Type B pancreatic cell (in vitro differentiated cells): Measurements from ENCODE around the gene ANXA9. TPM values are rescaled to one million over a fixed set of nuclear protein-coding genes. Genes with fewer than 3 reads are reported as not detected.

ENCODE experiments used
- DNase-seq: peaks from one replicate; pipeline ENCODE4 v3.0.0; 2021; ENCODE audit warnings: mixed read lengths; ENCODE audit not compliant: unreplicated experiment; ENCODE audit errors: extremely low spot score
- H3K27ac Mint-ChIP-seq: 2 replicates; pipeline ENCODE4 v1.8.0; 2021; ENCODE audit warnings: mild to moderate bottlenecking, mixed read lengths
- H3K27me3 Mint-ChIP-seq: 2 replicates; pipeline ENCODE4 v1.8.0; 2021; ENCODE audit warnings: mixed read lengths
- H3K36me3 Mint-ChIP-seq: 2 replicates; pipeline ENCODE4 v1.8.0; 2021; ENCODE audit warnings: mixed read lengths
- H3K4me1 Mint-ChIP-seq: one replicate; pipeline ENCODE4 v1.8.0; 2021; ENCODE audit warnings: mixed read lengths; ENCODE audit not compliant: unreplicated experiment
- H3K4me3 Mint-ChIP-seq: 2 replicates; pipeline ENCODE4 v1.8.0; 2021; ENCODE audit warnings: mild to moderate bottlenecking, mixed read lengths
- H3K9me3 Mint-ChIP-seq: 2 replicates; pipeline ENCODE4 v1.8.0; 2021; ENCODE audit warnings: mixed read lengths
- CTCF ChIP-seq: fragments of 200-600 bp; sonication (generic); conservative IDR thresholded peaks from 2 replicates; pipeline ENCODE4 v1.5.0; 2021; ENCODE audit warnings: antibody characterized with exemption, mild to moderate bottlenecking
- total RNA-seq: library from RNA; stranded (reverse); gene quantifications from 2 replicates; pipeline ENCODE4 v1.2.1, GENCODE V29; 2021; ENCODE audit warnings: low replicate concordance

ANXA9 gene
- total RNA-seq, 1 donor from 2014 or later = 5.8 TPM

GRCh38 chr1:151043163-151043562 lies 61.1 kb downstream of the ANXA9 start:
- H3K36me3 Mint-ChIP-seq = peaks cover 10% of the 10 kb centered on the region
- no peak for TF ChIP-seq CTCF
- H3K4me1 Mint-ChIP-seq = peaks cover 5% of the 10 kb centered on the region
- H3K4me3 Mint-ChIP-seq = no peak overlapping the region
- no peaks in the 10 kb centered on the region for H3K9me3 Mint-ChIP-seq
- no peak for DNase-seq
- no peak overlapping the region for H3K27ac Mint-ChIP-seq
- no peaks in the 10 kb centered on the region for H3K27me3 Mint-ChIP-seq

Other genes starting within 250 kb of the ANXA9 start
- 7.7 and 18.1 TPM in 2 replicates for gene CTSS, start 216.5 kb upstream of the ANXA9 start, total RNA-seq
- gene CTSK, start 174.0 kb upstream of the ANXA9 start, total RNA-seq = 4.1 and 16.7 TPM in 2 replicates
- 30.1 and 36.1 TPM in 2 replicates for gene ARNT, start 105.7 kb upstream of the ANXA9 start, total RNA-seq
- gene CTXND2, start 95.2 kb upstream of the ANXA9 start, total RNA-seq = not detected in 2 replicates
- gene SETDB1, start 55.9 kb upstream of the ANXA9 start, total RNA-seq = 53.5 and 73.8 TPM in 2 replicates
- gene CERS2, start 7.5 kb upstream of the ANXA9 start, total RNA-seq = 129 and 181 TPM in 2 replicates
- 28.5 and 38.8 TPM in 2 replicates for gene MINDY1, start 24.6 kb downstream of the ANXA9 start, total RNA-seq
- 16.3 and 20.4 TPM in 2 replicates for gene PRUNE1, start 26.2 kb downstream of the ANXA9 start, total RNA-seq
- 27.7 and 70.3 TPM in 2 replicates for gene BNIPL, start 54.3 kb downstream of the ANXA9 start, total RNA-seq
- 4.7 and 8.6 TPM in 2 replicates for gene C1orf56, start 65.5 kb downstream of the ANXA9 start, total RNA-seq
- 109 and 176 TPM in 2 replicates for gene CDC42SE1, start 77.3 kb downstream of the ANXA9 start, total RNA-seq
- 9.0 and 17.0 TPM in 2 replicates for gene MLLT11, start 78.1 kb downstream of the ANXA9 start, total RNA-seq
- 13.6 and 14.3 TPM in 2 replicates for gene GABPB2, start 88.5 kb downstream of the ANXA9 start, total RNA-seq
- 10.6 and 37.1 TPM in 2 replicates for gene SEMA6C, start 164.3 kb downstream of the ANXA9 start, total RNA-seq
- gene TNFAIP8L2, start 174.4 kb downstream of the ANXA9 start, total RNA-seq = not detected in 2 replicates
- gene LYSMD1, start 183.6 kb downstream of the ANXA9 start, total RNA-seq = 8.9 and 12.3 TPM in 2 replicates
- 39.3 and 42.1 TPM in 2 replicates for gene SCNM1, start 183.9 kb downstream of the ANXA9 start, total RNA-seq
- 1.9 TPM in 2 replicates for gene TMOD4, start 193.7 kb downstream of the ANXA9 start, total RNA-seq
- 95.8 and 97.4 TPM in 2 replicates for gene VPS72, start 207.9 kb downstream of the ANXA9 start, total RNA-seq
- 69.8 and 77.3 TPM in 2 replicates for gene PIP5K1A, start 216.3 kb downstream of the ANXA9 start, total RNA-seq